Measurements from ENCODE around the gene BAZ2B.

Gene BAZ2B

DNA sequence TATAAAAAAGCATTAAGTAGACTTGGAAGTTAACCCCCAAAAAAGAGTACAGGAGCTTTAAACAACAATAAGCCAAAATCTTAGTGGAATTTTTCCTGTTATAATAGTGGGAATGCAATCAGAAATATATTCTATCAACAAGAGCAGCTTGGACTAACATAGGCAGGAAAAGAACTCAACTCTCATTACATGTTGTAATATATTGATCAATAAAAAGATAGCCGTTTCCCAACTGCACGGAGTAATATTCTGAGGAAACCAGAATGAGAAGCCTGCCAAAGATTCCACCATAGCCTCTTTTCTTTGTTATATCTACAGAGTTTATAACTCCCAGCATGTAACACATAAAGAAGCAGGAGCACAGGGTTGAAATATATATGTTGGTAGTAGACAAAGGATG, 37.6 kb upstream of the BAZ2B start:
- H3K27ac ChIP-seq (ENCODE audit: low read length), result no peak overlapping the region
- TF ChIP-seq, protein P1, sequence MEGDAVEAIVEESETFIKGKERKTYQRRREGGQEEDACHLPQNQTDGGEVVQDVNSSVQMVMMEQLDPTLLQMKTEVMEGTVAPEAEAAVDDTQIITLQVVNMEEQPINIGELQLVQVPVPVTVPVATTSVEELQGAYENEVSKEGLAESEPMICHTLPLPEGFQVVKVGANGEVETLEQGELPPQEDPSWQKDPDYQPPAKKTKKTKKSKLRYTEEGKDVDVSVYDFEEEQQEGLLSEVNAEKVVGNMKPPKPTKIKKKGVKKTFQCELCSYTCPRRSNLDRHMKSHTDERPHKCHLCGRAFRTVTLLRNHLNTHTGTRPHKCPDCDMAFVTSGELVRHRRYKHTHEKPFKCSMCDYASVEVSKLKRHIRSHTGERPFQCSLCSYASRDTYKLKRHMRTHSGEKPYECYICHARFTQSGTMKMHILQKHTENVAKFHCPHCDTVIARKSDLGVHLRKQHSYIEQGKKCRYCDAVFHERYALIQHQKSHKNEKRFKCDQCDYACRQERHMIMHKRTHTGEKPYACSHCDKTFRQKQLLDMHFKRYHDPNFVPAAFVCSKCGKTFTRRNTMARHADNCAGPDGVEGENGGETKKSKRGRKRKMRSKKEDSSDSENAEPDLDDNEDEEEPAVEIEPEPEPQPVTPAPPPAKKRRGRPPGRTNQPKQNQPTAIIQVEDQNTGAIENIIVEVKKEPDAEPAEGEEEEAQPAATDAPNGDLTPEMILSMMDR (IDR thresholded peaks at IDR 0.05; ENCODE audit: borderline replicate concordance, extremely low read depth, low read length, poor library complexity, severe bottlenecking), result no peak
- TF ChIP-seq EZH2 (IDR thresholded peaks at IDR 0.05; ENCODE audit: borderline replicate concordance, low read depth, low read length, severe bottlenecking), result no peak

DNA sequence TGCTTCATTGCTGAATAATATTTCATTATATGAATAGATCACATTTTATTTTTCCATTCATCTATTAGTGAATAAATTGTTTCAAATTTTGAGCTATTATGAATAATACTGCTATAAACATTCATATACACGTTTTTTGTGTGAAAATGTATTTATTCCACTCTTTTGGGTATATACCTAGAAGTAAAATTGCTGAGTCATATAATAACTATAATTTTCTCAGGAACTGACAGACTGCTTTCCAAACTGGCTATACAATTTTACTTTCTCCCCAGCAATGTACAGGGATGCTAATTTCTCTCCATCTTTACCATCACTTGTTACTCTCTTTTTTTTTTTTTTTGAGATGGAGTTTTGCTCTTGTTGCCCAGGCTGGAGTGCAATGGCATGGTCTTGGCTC, 35.5 kb upstream of the BAZ2B start:
- no peaks in the 10 kb centered on the region for H3K27me3 ChIP-seq (ENCODE audit: insufficient read depth, low read length, poor library complexity)
- no peaks in the 10 kb centered on the region for H3K36me3 ChIP-seq (ENCODE audit: insufficient read depth, low read length)
- no peak overlapping the region for H2AFZ ChIP-seq (ENCODE audit: low read depth, low read length)
- H3K79me2 ChIP-seq (ENCODE audit: insufficient read depth, low read length), result no peaks in the 10 kb centered on the region
- DNase-seq (no peak), ATAC-seq (ENCODE audit: insufficient read depth, low read depth) (no peak)
- no peak overlapping the region for H3K27ac ChIP-seq (ENCODE audit: low read length)
- H3K4me1 ChIP-seq (ENCODE audit: insufficient read depth, low read length), result no peaks in the 10 kb centered on the region
- TF ChIP-seq, protein P1 (IDR thresholded peaks at IDR 0.05; ENCODE audit: borderline replicate concordance, extremely low read depth, low read length, poor library complexity, severe bottlenecking), result no peak
- TF ChIP-seq EZH2 (IDR thresholded peaks at IDR 0.05; ENCODE audit: borderline replicate concordance, low read depth, low read length, severe bottlenecking), result no peak
- H3K9ac ChIP-seq (ENCODE audit: low read depth, low read length), result no peak overlapping the region
- H3K4me2 ChIP-seq (ENCODE audit: insufficient read depth, low read length), result no peak overlapping the region
- H3K4me3 ChIP-seq (ENCODE audit: low read depth in 1 of 2, low read length in 2 of 2), result no peak overlapping the region
- peaks cover 5% of the 10 kb centered on the region for H3K9me3 ChIP-seq (ENCODE audit: insufficient read depth, low read length, severe bottlenecking)
- H4K20me1 ChIP-seq (ENCODE audit: insufficient read depth, low read length), result no peaks in the 10 kb centered on the region

More for the DNA sequence above, 37.6 kb upstream of the BAZ2B start:
- H3K4me2 ChIP-seq (ENCODE audit: insufficient read depth, low read length), result no peak overlapping the region
- no peaks in the 10 kb centered on the region for H3K79me2 ChIP-seq (ENCODE audit: insufficient read depth, low read length)
- no peaks in the 10 kb centered on the region for H3K4me1 ChIP-seq (ENCODE audit: insufficient read depth, low read length)
- H3K4me3 ChIP-seq (ENCODE audit: low read depth in 1 of 2, low read length in 2 of 2), result no peak overlapping the region
- DNase-seq, result no peak
- no peaks in the 10 kb centered on the region for H3K27me3 ChIP-seq (ENCODE audit: insufficient read depth, low read length, poor library complexity)
- H3K9me3 ChIP-seq (ENCODE audit: insufficient read depth, low read length, severe bottlenecking), result peaks cover 5% of the 10 kb centered on the region
- no peak overlapping the region for H2AFZ ChIP-seq (ENCODE audit: low read depth, low read length)
- H4K20me1 ChIP-seq (ENCODE audit: insufficient read depth, low read length), result no peaks in the 10 kb centered on the region
- H3K9ac ChIP-seq (ENCODE audit: low read depth, low read length), result no peak overlapping the region
- no peak for ATAC-seq (ENCODE audit: insufficient read depth, low read depth)
- H3K36me3 ChIP-seq (ENCODE audit: insufficient read depth, low read length), result no peaks in the 10 kb centered on the region

DNA sequence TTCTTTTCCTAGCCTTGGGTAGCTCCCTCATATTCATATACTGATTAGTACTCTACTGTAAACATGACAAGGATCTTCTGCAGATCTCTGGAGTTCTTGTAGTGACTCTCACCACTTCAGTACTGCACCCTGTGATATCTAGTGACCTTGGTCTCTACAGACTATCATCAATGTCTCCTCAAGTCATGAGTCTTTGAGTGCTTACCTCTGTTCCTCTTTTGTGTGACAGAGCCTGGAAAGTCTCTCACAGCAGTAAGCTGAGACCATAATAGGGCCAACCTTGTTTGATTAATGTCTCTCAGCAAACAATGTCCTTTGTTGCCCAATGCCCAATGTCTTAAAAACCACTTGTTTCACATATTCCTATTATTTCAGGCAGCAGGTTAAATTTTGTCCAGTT, 34.2 kb upstream of the BAZ2B start:
- no peak for ATAC-seq (ENCODE audit: insufficient read depth, low read depth)
- no peaks in the 10 kb centered on the region for H3K4me1 ChIP-seq (ENCODE audit: insufficient read depth, low read length)
- no peak overlapping the region for H3K4me2 ChIP-seq (ENCODE audit: insufficient read depth, low read length)
- no peak overlapping the region for H2AFZ ChIP-seq (ENCODE audit: low read depth, low read length)
- peaks cover 5% of the 10 kb centered on the region for H3K9me3 ChIP-seq (ENCODE audit: insufficient read depth, low read length, severe bottlenecking)
- no peak overlapping the region for H3K27ac ChIP-seq (ENCODE audit: low read length)
- no peak overlapping the region for H3K9ac ChIP-seq (ENCODE audit: low read depth, low read length)
- TF ChIP-seq EZH2 (IDR thresholded peaks at IDR 0.05; ENCODE audit: borderline replicate concordance, low read depth, low read length, severe bottlenecking), result no peak
- TF ChIP-seq, protein P1 (IDR thresholded peaks at IDR 0.05; ENCODE audit: borderline replicate concordance, extremely low read depth, low read length, poor library complexity, severe bottlenecking), result no peak
- H3K4me3 ChIP-seq (ENCODE audit: low read depth in 1 of 2, low read length in 2 of 2), result no peak overlapping the region
- no peak for DNase-seq
- H3K36me3 ChIP-seq (ENCODE audit: insufficient read depth, low read length), result no peaks in the 10 kb centered on the region
- no peaks in the 10 kb centered on the region for H3K79me2 ChIP-seq (ENCODE audit: insufficient read depth, low read length)
- H4K20me1 ChIP-seq (ENCODE audit: insufficient read depth, low read length), result no peaks in the 10 kb centered on the region
- no peaks in the 10 kb centered on the region for H3K27me3 ChIP-seq (ENCODE audit: insufficient read depth, low read length, poor library complexity)

DNA sequence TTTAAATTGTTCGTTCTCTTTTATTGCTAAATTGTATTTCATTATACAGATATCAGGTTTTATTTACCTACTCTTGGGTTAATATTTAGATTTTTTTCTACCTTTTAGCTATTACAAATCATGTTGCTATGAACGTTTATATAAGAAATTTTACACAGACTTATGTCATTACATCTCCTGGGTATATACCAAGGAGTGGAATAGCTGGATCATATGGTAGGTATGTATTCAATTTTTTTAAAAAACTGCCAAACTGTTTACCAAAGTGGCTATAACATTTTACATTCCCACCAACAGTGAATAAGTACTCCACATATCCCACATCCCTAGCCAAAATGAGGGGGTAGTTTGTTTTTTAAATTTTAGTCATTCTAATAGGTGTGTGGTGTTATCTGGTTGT, 32.3 kb upstream of the BAZ2B start:
- DNase-seq (no peak), ATAC-seq (ENCODE audit: insufficient read depth, low read depth) (no peak)
- Histone ChIP-seq H3K36me3 (ENCODE audit: insufficient read depth, low read length) (no peaks in the 10 kb centered on the region), H3K79me2 (ENCODE audit: insufficient read depth, low read length) (no peaks in the 10 kb centered on the region), H3K4me2 (ENCODE audit: insufficient read depth, low read length) (no peak overlapping the region), H3K4me1 (ENCODE audit: insufficient read depth, low read length) (no peaks in the 10 kb centered on the region), H4K20me1 (ENCODE audit: insufficient read depth, low read length) (no peaks in the 10 kb centered on the region), H3K27me3 (ENCODE audit: insufficient read depth, low read length, poor library complexity) (no peaks in the 10 kb centered on the region), H3K27ac (ENCODE audit: low read length) (no peak overlapping the region), H3K9ac (ENCODE audit: low read depth, low read length) (no peak overlapping the region), H3K4me3 (ENCODE audit: low read depth in 1 of 2, low read length in 2 of 2) (no peak overlapping the region), H3K9me3 (ENCODE audit: insufficient read depth, low read length, severe bottlenecking) (peaks cover 2% of the 10 kb centered on the region), H2AFZ (ENCODE audit: low read depth, low read length) (no peak overlapping the region)
- TF ChIP-seq, protein P1 (IDR thresholded peaks at IDR 0.05; ENCODE audit: borderline replicate concordance, extremely low read depth, low read length, poor library complexity, severe bottlenecking), result no peak
- no peak for TF ChIP-seq EZH2 (IDR thresholded peaks at IDR 0.05; ENCODE audit: borderline replicate concordance, low read depth, low read length, severe bottlenecking)
